Measurements from ENCODE around the gene PLEKHJ1.

PLEKHJ1 gene

DNA sequence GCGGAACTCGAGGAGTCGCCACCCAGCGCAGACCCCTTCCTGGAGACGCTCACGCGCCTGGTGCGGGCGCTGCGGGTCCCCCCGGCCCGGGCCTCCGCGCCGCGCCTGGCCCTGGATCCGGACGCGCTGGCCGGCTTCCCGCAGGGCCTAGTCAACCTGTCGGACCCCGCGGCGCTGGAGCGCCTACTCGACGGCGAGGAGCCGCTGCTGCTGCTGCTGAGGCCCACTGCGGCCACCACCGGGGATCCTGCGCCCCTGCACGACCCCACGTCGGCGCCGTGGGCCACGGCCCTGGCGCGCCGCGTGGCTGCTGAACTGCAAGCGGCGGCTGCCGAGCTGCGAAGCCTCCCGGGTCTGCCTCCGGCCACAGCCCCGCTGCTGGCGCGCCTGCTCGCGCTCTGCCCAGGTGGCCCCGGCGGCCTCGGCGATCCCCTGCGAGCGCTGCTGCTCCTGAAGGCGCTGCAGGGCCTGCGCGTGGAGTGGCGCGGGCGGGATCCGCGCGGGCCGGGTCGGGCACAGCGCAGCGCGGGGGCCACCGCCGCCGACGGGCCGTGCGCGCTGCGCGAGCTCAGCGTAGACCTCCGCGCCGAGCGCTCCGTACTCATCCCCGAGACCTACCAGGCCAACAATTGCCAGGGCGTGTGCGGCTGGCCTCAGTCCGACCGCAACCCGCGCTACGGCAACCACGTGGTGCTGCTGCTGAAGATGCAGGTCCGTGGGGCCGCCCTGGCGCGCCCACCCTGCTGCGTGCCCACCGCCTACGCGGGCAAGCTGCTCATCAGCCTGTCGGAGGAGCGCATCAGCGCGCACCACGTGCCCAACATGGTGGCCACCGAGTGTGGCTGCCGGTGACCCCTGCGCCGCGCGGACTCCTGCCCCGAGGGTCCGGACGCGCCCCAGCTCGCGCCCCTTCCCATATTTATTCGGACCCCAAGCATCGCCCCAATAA is 15.3 kb upstream of the PLEKHJ1 start:
- DNase-seq (ENCODE audit: low read depth in 2 of 2): no peak
- TF ChIP-seq, protein P1, sequence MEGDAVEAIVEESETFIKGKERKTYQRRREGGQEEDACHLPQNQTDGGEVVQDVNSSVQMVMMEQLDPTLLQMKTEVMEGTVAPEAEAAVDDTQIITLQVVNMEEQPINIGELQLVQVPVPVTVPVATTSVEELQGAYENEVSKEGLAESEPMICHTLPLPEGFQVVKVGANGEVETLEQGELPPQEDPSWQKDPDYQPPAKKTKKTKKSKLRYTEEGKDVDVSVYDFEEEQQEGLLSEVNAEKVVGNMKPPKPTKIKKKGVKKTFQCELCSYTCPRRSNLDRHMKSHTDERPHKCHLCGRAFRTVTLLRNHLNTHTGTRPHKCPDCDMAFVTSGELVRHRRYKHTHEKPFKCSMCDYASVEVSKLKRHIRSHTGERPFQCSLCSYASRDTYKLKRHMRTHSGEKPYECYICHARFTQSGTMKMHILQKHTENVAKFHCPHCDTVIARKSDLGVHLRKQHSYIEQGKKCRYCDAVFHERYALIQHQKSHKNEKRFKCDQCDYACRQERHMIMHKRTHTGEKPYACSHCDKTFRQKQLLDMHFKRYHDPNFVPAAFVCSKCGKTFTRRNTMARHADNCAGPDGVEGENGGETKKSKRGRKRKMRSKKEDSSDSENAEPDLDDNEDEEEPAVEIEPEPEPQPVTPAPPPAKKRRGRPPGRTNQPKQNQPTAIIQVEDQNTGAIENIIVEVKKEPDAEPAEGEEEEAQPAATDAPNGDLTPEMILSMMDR (IDR thresholded peaks at IDR 0.05; ENCODE audit: low read depth, low read length): no peak
- H3K4me3 ChIP-seq (replicated peaks in 1 of 2; ENCODE audit: low read depth in 2 of 2, low read length in 2 of 2): no peak overlapping the region

- TF ChIP-seq, protein P1 (IDR thresholded peaks at IDR 0.05; ENCODE audit: low read depth, low read length): no peak
- H3K4me3 ChIP-seq (replicated peaks in 1 of 2; ENCODE audit: low read depth in 2 of 2, low read length in 2 of 2): no peak overlapping the region
- no peak for DNase-seq (ENCODE audit: low read depth in 2 of 2)
These were observed 14.6 kb upstream of the PLEKHJ1 start for GRCh38 chr19:2250766-2251105.

DNA sequence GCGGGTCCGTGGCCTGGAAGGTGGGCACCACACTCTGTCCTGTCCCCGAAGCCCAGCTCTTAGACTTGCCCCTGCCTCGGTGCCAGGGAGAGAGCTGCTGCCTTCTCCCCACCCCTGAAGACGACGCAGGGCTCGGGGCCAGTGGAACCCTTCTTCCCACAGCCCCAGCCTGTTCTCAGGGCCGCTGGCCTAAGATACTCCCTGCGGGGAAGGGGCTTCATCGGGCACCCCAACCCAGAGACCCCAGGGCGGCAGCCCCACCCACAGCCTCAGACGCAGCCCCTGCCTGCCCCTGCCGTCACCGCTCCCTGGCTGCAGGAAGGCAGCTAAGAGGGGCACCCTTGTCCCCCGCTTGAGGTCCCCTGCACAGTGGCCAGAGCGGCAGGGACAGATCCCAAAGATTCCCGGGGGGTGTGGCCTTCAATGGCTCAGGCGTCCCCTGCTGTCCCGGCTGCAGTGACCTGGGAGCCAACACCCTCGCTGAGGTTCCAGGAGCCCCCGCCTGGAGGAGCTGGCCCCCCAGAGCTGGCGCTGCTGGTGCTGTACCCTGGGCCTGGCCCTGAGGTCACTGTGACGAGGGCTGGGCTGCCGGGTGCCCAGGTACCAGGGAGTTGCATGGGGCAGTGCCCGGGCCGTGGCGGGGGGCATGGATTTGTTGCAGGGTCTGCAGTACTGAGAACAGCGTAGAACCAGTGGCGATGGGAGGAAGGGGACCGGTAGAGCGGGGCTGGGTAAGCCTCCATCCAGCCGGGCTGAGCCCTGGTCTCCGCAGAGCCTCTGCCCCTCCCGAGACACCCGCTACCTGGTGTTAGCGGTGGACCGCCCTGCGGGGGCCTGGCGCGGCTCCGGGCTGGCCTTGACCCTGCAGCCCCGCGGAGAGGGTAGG is 14.0 kb upstream of the PLEKHJ1 start:
- no peak for DNase-seq (ENCODE audit: low read depth in 2 of 2)
- H3K4me3 ChIP-seq (replicated peaks in 1 of 2; ENCODE audit: low read depth in 2 of 2, low read length in 2 of 2): no peak overlapping the region
- TF ChIP-seq, protein P1 (IDR thresholded peaks at IDR 0.05; ENCODE audit: low read depth, low read length): no peak

DNA sequence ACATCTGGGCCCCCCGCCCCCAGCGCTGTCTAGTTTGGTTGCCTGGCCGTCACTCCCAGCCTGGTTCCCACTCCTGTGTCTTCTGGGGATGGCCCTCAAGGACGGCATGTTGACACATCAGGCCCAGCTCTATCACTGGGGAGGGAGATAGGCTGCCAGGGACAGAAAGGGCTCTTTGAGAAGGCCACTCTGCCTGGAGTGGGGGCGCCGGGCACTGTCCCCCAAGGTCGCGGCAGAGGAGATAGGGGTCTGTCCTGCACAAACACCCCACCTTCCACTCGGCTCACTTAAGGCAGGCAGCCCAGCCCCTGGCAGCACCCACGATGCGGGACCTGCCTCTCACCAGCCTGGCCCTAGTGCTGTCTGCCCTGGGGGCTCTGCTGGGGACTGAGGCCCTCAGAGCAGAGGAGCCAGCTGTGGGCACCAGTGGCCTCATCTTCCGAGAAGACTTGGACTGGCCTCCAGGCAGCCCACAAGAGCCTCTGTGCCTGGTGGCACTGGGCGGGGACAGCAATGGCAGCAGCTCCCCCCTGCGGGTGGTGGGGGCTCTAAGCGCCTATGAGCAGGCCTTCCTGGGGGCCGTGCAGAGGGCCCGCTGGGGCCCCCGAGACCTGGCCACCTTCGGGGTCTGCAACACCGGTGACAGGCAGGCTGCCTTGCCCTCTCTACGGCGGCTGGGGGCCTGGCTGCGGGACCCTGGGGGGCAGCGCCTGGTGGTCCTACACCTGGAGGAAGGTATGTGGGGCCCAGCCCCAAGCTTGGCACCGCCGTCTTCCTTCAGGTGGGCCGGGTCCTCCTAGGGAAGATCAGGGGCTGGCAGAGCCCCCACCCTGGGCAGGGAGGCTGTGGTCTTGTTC is 13.1 kb upstream of the PLEKHJ1 start, which contains the start of gene AMH:
AMH (plus strand) TSS at position 314 of the 857 bp plus-strand sequence; CDS start at position 324, 10 bp downstream.
- no peak for DNase-seq (ENCODE audit: low read depth in 2 of 2)
- TF ChIP-seq, protein P1 (IDR thresholded peaks at IDR 0.05; ENCODE audit: low read depth, low read length): no peak
- H3K4me3 ChIP-seq (replicated peaks in 1 of 2; ENCODE audit: low read depth in 2 of 2, low read length in 2 of 2): no peak within 1 kb of the TSS

GRCh38 chr19:2248136-2249009 is 12.2 kb upstream of the PLEKHJ1 start:
- no peak for DNase-seq (ENCODE audit: low read depth in 2 of 2)
- TF ChIP-seq, protein P1 (IDR thresholded peaks at IDR 0.05; ENCODE audit: low read depth, low read length): no peak
- no peak overlapping the region for H3K4me3 ChIP-seq (replicated peaks in 1 of 2; ENCODE audit: low read depth in 2 of 2, low read length in 2 of 2)
